ENCODE measurements around the gene TOR1AIP2.
"Not testable (repeated sequence)": the region's sequence is repeated elsewhere in the genome, so short reads cannot be mapped to it uniquely, and the experiment has no call there.

Gene TOR1AIP2

DNA sequence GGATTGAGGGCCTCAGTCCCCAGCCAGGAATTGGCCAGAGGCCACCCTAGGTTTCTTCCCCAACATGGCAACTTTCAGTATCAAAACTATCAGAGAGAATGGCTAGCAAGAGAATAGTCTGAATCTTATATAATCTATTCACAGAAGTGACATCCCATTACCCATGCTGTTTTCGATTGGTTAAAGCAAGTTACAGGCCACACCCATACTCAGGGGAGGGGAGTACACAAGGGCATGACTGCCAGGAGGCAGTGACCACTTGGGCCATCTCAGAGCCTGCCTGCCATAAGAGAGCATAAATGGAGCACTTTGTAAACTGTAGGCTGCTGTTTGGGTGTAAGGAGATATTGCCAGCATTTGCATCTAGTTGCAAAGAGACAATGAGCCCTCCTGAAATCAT is 69.1 kb downstream of the TOR1AIP2 start:
- TF ChIP-seq, protein P1, sequence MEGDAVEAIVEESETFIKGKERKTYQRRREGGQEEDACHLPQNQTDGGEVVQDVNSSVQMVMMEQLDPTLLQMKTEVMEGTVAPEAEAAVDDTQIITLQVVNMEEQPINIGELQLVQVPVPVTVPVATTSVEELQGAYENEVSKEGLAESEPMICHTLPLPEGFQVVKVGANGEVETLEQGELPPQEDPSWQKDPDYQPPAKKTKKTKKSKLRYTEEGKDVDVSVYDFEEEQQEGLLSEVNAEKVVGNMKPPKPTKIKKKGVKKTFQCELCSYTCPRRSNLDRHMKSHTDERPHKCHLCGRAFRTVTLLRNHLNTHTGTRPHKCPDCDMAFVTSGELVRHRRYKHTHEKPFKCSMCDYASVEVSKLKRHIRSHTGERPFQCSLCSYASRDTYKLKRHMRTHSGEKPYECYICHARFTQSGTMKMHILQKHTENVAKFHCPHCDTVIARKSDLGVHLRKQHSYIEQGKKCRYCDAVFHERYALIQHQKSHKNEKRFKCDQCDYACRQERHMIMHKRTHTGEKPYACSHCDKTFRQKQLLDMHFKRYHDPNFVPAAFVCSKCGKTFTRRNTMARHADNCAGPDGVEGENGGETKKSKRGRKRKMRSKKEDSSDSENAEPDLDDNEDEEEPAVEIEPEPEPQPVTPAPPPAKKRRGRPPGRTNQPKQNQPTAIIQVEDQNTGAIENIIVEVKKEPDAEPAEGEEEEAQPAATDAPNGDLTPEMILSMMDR (conservative IDR thresholded peaks at IDR 0.05; ENCODE audit: low read depth, low read length), result no peak
- DNase-seq (ENCODE audit: low read depth), result no peak
- H3K4me3 ChIP-seq (ENCODE audit: low read depth, low read length), result no peak overlapping the region

DNA sequence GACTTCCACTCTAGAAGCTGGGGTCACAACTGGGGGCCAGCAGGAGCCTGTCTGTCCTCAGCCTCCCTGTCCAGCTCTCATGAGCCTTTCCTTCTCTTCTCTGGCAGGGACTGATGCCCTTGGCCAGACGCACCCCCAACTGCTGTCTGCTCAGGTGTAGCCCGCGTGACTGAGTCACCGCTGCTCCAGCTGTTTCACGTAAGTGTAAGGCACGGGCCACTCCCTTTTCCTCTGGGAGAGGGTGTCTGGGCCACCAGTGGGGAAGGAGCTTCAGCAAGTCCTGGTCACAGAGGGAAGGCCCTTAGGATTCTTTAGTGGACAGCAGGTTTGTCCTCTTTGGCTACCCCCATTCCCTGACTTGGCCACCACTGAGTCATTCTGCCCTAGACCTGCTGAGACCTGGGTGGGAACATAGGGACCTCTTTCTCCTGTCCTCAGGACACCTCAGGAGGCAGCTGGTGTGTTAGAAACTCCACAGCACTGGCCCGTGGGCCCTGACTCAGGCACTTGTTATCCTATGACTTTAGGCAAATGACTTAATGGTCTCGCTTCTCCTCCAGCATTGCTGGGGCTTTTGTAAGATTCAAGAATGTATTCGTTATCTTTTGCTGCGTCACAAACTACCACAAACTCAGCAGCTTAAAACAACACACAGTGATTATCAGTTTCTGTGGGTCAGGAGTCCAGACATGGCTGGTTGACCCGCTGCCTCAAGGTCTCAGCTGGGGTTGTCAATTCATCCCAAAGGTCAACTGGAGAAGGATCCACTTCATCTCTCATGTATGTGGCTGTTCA is 69.7 kb downstream of the TOR1AIP2 start:
- TF ChIP-seq, protein P1 (conservative IDR thresholded peaks at IDR 0.05; ENCODE audit: low read depth, low read length), result no peak
- peak; percentile 95 for DNase-seq (ENCODE audit: low read depth)
- no peak overlapping the region for H3K4me3 ChIP-seq (ENCODE audit: low read depth, low read length)

DNA sequence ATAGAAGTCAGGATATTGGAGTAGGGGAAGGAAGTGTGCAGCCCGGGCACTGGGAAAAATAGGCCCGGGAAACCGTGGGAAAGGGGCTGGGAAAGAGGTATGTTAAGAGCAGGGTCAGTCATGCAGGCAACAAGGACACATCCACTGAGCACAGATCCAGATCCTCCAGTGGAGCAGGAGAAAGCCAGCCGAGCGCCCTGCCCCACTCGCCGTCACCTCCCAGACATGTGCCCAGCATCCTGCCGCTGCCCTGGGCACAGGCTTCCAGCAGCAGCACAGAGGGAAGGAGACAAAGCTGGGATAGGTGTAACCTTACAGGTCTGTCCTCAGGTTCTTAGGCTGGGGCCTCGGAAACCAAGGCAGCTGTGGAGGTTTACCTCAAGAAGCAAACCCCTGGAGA is 70.3 kb downstream of the TOR1AIP2 start:
- DNase-seq (ENCODE audit: low read depth), result no peak
- TF ChIP-seq, protein P1 (conservative IDR thresholded peaks at IDR 0.05; ENCODE audit: low read depth, low read length), result no peak
- H3K4me3 ChIP-seq (ENCODE audit: low read depth, low read length), result no peak overlapping the region

DNA sequence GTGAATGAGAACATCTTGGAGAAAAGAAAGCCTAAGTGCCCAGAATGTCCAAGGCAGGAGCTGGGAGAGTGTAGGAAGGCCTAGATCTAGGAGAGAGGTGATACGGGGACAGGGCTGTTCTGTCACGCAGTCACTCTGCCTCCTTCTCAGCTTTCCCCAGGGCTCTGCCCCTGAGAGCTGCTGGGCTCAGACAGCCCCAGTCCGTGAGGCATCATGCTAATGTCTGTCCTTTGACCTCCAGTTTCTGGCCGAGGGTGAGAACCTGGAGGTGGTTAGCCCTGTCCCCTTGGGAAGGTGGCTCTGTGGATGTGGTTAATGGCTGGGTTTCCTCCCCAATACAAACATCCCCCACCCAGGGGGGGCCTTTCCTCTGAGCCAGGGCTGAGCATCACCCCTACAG is 71.3 kb downstream of the TOR1AIP2 start:
- TF ChIP-seq, protein P1 (conservative IDR thresholded peaks at IDR 0.05; ENCODE audit: low read depth, low read length), result no peak
- H3K4me3 ChIP-seq (ENCODE audit: low read depth, low read length), result no peak overlapping the region
- DNase-seq (ENCODE audit: low read depth), result no peak

DNA sequence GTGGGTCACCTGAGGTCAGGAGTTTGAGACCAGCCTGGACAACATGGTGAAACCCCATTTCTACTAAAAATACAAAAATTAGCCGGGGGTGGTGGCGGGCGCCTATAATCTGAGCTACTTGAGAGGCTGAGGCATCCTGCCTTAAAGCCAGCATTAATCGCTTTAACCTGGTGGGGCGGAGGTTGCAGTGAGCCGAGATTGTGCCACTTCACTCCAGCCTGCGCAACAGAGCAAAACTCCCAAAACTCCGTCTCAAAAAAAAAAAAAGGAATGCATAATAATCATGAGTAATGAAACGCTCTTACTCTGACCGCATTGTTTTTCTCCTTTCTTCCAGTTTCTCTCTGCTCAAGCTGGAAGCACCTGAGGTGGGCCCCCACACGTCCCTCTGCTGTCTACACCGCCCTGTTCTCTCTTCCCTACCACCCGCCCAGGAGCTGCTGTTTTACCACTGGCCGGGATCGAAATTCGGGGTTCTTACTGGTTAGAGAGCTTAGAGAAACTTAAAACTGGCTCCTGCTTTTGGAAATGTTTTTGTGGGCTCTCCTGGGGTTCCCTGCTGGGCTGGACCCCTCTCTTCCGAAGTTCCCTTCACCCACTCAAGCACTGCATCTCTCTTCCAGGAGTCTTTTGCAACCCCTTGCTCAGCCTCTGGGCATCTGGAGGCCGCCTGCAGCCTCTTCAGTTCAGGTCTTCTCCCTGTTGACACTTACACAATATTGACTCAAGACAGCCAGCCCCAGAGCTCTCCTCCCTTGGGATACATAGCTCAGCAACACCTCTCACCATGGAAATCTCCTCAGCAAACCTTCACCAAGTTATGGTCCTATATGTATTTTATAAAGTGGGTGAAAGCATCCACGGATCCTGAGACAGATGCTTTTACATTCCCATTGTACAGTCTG is 72.1 kb downstream of the TOR1AIP2 start:
- peak; percentile 22 for DNase-seq (ENCODE audit: low read depth)
- H3K4me3 ChIP-seq (ENCODE audit: low read depth, low read length), result no peak overlapping the region
- TF ChIP-seq, protein P1 (conservative IDR thresholded peaks at IDR 0.05; ENCODE audit: low read depth, low read length), result no peak

DNA sequence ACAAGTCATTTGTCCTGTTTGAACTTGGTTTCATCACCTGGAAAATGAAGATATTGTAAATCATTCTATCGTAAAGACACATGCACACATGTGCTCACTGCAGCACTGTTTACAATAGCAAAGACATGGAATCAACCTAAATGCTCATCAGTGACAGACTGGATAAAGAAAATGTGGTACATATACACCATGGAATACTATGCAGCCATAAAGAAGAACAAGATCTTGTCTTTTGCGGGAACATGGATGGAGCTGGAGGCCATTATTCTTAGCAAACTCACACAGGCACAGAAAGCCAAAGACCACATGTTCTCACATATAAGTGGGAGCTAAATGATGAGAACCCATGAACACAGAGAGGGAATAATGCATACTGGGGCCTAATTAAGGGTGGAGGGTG is 73.2 kb downstream of the TOR1AIP2 start:
- not testable (repeated sequence) for DNase-seq (ENCODE audit: low read depth)

DNA sequence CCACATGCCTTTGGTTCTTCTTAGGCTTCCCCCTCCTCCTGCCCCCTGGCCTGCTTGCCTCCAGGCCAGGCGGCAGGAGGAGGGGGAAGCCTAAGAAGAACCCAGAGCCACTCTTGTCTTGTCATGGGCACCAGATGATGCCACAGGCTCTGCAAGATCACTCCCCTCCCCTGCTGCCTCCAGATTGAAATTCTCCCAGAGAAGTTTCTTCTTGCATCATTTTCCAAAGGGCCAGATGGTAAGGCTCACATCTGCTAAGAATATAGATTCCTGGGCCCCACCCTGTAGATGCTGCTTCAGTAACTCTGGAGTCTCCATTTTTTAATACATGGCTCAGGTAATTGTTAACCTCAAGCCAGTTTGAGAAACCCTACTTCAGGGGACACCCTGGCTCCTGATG is 73.7 kb downstream of the TOR1AIP2 start:
- no peak overlapping the region for H3K4me3 ChIP-seq (ENCODE audit: low read depth, low read length)
- TF ChIP-seq, protein P1 (conservative IDR thresholded peaks at IDR 0.05; ENCODE audit: low read depth, low read length), result no peak
- no peak for DNase-seq (ENCODE audit: low read depth)

More for the DNA sequence above, 73.2 kb downstream of the TOR1AIP2 start:
- not testable (repeated sequence) for H3K4me3 ChIP-seq (ENCODE audit: low read depth, low read length)

All from choroid plexus epithelial cell (primary cell).